Natural killer cell (primary cell): ENCODE results near the gene ZDHHC14. TPM values are rescaled to one million over a fixed set of nuclear protein-coding genes. Genes with fewer than 3 reads are reported as not detected.

Source experiments
- ATAC-seq, 3 donors: fragments of 150-1000 bp in 2 of 3; fragments of 200-7000 bp in 1 of 3; cut with Tn5 transposase; 1 replicate in 1 of 3; 2 replicates in 2 of 3; pipeline ENCODE4 v1.10.0; 2021; ENCODE audit warnings: mild to moderate bottlenecking in 2 of 3, moderate library complexity in 2 of 3
- DNase-seq, 2 donors: peaks; one replicate each; pipeline versions ENCODE4 v3.0.0 to v3.0.0-alpha.2; 2013 to 2021; ENCODE audit warnings: mixed read lengths in 1 of 2
- H3K27ac ChIP-seq: one replicate; pipeline ENCODE4 v1.5.1; 2013; ENCODE audit warnings: mild to moderate bottlenecking, low read length
- H3K27me3 ChIP-seq: one replicate; pipeline ENCODE4 v1.6.1; 2013; ENCODE audit warnings: low read length; ENCODE audit not compliant: control insufficient read depth, insufficient read depth
- H3K36me3 ChIP-seq: one replicate; pipeline ENCODE4 v1.6.1; 2013; ENCODE audit warnings: low read length; ENCODE audit not compliant: control insufficient read depth, insufficient read depth
- H3K4me1 ChIP-seq: one replicate; pipeline ENCODE4 v1.6.1; 2013; ENCODE audit warnings: low read length; ENCODE audit not compliant: control insufficient read depth, insufficient read depth
- H3K4me3 ChIP-seq: one replicate; pipeline ENCODE4 v1.5.1; 2013; ENCODE audit warnings: low read length
- H3K9me3 ChIP-seq: one replicate; pipeline ENCODE4 v1.6.1; 2013; ENCODE audit warnings: low read length; ENCODE audit not compliant: control insufficient read depth, insufficient read depth
- H3K27ac Mint-ChIP-seq, 2 donors: one replicate each; pipeline ENCODE4 v1.8.0; 2022; ENCODE audit warnings: mild to moderate bottlenecking in 2 of 2, mixed read lengths in 2 of 2, moderate library complexity in 1 of 2
- H3K27me3 Mint-ChIP-seq, 2 donors: one replicate each; pipeline ENCODE4 v1.8.0; 2022; ENCODE audit warnings: low read depth in 2 of 2, mixed read lengths in 2 of 2
- H3K36me3 Mint-ChIP-seq: one replicate; pipeline ENCODE4 v1.8.0; 2022; ENCODE audit warnings: mixed read lengths
- H3K4me1 Mint-ChIP-seq, 2 donors: one replicate each; pipeline ENCODE4 v1.8.0; 2022; ENCODE audit warnings: mixed read lengths in 2 of 2
- H3K4me3 Mint-ChIP-seq: one replicate; pipeline ENCODE4 v1.8.0; 2022; ENCODE audit warnings: mild to moderate bottlenecking, moderate library complexity, mixed read lengths
- H3K9me3 Mint-ChIP-seq, 2 donors: one replicate each; pipeline ENCODE4 v1.8.0; 2022; ENCODE audit warnings: mixed read lengths in 2 of 2
- CTCF ChIP-seq: fragments of 200-600 bp; IDR thresholded peaks from one replicate; pipeline ENCODE4 v1.8.0; 2022; ENCODE audit warnings: antibody characterized with exemption
- WGBS: methylation state at CpG from one replicate; pipeline ENCODE4 v1.1.7; 2013; ENCODE audit warnings: missing lambda C conversion rate; ENCODE audit not compliant: insufficient coverage; 5-methylcytosine and 5-hydroxymethylcytosine counted together
- intact Hi-C: fragments of 100-400 bp; cut with micrococcal nuclease; formaldehyde crosslinking; loops from one replicate; pipeline ENCODE4 v1.14.2; 2022
- total RNA-seq, 4 donors: library from RNA; stranded (reverse); fragments of 120-200 nt in 1 of 4; gene quantifications; one replicate each; pipeline versions ENCODE4 v1.2.3 to v1.2.4, GENCODE V29; 2013 to 2022

Gene ZDHHC14
- total RNA-seq, 3 donors from 2014 or later (not counting 1 experiment from before 2014, with no cell fraction given) = 6.7 to 11.3 (median 10.6) TPM

- Mint-ChIP-seq H3K4me1 (peaks cover 15 to 18% of the 10 kb centered on the region in 2 donors), H3K27ac (peak overlapping the region in 1 of 2 donors; percentile 57), H3K9me3 (no peaks in the 10 kb centered on the region), H3K4me3 (no peak overlapping the region), H3K27me3 (no peaks in the 10 kb centered on the region), H3K36me3 (no peaks in the 10 kb centered on the region)
- peak; percentile 60 for TF ChIP-seq CTCF
- DNase-seq (peak; percentile 23 to 64), ATAC-seq (peak in 2 of 3 donors; percentile 60 to 77)
- no peaks in the 10 kb centered on the region for H3K9me3 ChIP-seq
- H3K27me3 ChIP-seq = no peaks in the 10 kb centered on the region
- H3K4me1 ChIP-seq = peaks cover 8% of the 10 kb centered on the region
- H3K4me3 ChIP-seq = no peak overlapping the region
- no peak overlapping the region for H3K27ac ChIP-seq
- 62% methylated on average over 9 of the region's 9 CpGs for WGBS
- intact Hi-C loops = loop anchor here (1.0 kb wide), 1 partner anchor 283 kb away; no protein-coding TSS in a partner anchor
- H3K36me3 ChIP-seq = no peaks in the 10 kb centered on the region
Observed at GRCh38 chr6:157597461-157598312, 216.7 kb downstream of the ZDHHC14 start.

GRCh38 chr6:157599191-157599590, 218.2 kb downstream of the ZDHHC14 start:
- H3K27me3 ChIP-seq = no peaks in the 10 kb centered on the region
- no peak for TF ChIP-seq CTCF
- no peaks in the 10 kb centered on the region for H3K36me3 Mint-ChIP-seq
- no peak overlapping the region for H3K27ac ChIP-seq
- H3K4me3 ChIP-seq = no peak overlapping the region
- no peaks in the 10 kb centered on the region for H3K9me3 ChIP-seq
- WGBS = 94% methylated on average over 11 of the region's 12 CpGs
- no peak overlapping the region for H3K4me3 Mint-ChIP-seq
- no peak for DNase-seq
- H3K4me1 ChIP-seq = peaks cover 8% of the 10 kb centered on the region
- no peaks in the 10 kb centered on the region for H3K27me3 Mint-ChIP-seq
- no peak for ATAC-seq
- no peaks in the 10 kb centered on the region for H3K36me3 ChIP-seq
- no peaks in the 10 kb centered on the region for H3K9me3 Mint-ChIP-seq
- H3K27ac Mint-ChIP-seq = no peak overlapping the region
- H3K4me1 Mint-ChIP-seq = peaks cover 15 to 18% of the 10 kb centered on the region in 2 donors
- intact Hi-C loops = no loop called here

GRCh38 chr6:157600807-157601206, 219.8 kb downstream of the ZDHHC14 start:
- no peak for TF ChIP-seq CTCF

More at GRCh38 chr6:157600807-157601206, 219.8 kb downstream of the ZDHHC14 start:
- WGBS = 94% methylated on average over 14 of the region's 15 CpGs
- intact Hi-C loops = no loop called here
- no peak overlapping the region for H3K4me3 ChIP-seq
- H3K27me3 ChIP-seq = no peaks in the 10 kb centered on the region
- DNase-seq (no peak), ATAC-seq (no peak)
- no peak overlapping the region for H3K27ac ChIP-seq
- Mint-ChIP-seq H3K27me3 (no peaks in the 10 kb centered on the region), H3K4me1 (peaks cover 14 to 18% of the 10 kb centered on the region in 2 donors), H3K4me3 (no peak overlapping the region), H3K36me3 (no peaks in the 10 kb centered on the region), H3K9me3 (no peaks in the 10 kb centered on the region), H3K27ac (no peak overlapping the region)
- H3K4me1 ChIP-seq = peaks cover 8% of the 10 kb centered on the region
- H3K9me3 ChIP-seq = no peaks in the 10 kb centered on the region
- no peaks in the 10 kb centered on the region for H3K36me3 ChIP-seq
